ENCODE measurements around the gene SLC35A4. TPM values are rescaled to one million over a fixed set of nuclear protein-coding genes. Genes with fewer than 3 reads are reported as not detected.

SLC35A4 gene, protein sequence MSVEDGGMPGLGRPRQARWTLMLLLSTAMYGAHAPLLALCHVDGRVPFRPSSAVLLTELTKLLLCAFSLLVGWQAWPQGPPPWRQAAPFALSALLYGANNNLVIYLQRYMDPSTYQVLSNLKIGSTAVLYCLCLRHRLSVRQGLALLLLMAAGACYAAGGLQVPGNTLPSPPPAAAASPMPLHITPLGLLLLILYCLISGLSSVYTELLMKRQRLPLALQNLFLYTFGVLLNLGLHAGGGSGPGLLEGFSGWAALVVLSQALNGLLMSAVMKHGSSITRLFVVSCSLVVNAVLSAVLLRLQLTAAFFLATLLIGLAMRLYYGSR
- 27.2 and 36.3 TPM in 2 replicates for total RNA-seq

DNA sequence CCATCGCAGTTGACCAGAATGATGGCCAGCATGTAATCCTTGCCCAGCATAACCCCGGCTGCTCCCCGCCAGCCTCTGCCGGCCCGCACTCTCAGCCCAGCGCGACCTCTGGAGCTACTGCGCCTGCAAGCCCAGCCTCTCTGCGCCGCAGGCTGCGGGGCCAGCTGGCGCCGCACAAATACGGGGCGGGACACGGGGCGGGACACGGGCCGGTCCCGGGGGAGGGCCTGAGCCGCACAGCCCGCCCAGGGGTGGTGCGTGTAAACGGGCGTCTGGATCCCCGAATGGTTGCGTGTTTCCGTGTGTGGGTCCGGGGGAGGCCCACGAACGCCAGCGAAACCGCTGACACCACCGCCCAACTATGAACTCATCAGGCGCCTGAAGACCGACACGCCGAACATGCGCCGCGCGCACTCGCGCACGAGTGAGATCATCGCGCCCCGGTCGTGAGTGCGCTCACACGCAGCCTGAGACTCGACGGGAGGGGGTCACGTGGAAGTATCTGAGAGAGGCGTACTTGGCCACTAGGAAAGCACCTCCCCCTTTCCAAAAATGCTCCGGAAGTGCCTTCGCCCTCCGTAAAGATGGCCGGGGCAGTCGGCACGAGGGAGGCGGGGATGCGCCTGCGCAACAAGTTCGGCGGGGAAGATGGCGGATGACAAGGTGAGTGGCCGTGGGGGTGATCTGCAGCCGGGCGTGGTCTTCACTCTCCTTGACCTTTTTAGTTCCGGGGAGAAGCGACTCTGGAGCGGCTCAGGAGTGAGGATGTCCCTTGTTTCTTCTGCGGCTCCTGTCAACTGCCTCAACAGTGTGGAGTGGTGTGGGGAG is at the start of gene SLC35A4, which contains the start of gene APBB3:
SLC35A4 (plus strand) TSS at position 633 of the 828 bp plus-strand sequence. CDS start 2,342 bp downstream, outside the sequence.
APBB3 (minus strand) TSS at position 403 of the 828 bp plus-strand sequence; CDS start at position 50, 353 bp downstream.

DNA sequence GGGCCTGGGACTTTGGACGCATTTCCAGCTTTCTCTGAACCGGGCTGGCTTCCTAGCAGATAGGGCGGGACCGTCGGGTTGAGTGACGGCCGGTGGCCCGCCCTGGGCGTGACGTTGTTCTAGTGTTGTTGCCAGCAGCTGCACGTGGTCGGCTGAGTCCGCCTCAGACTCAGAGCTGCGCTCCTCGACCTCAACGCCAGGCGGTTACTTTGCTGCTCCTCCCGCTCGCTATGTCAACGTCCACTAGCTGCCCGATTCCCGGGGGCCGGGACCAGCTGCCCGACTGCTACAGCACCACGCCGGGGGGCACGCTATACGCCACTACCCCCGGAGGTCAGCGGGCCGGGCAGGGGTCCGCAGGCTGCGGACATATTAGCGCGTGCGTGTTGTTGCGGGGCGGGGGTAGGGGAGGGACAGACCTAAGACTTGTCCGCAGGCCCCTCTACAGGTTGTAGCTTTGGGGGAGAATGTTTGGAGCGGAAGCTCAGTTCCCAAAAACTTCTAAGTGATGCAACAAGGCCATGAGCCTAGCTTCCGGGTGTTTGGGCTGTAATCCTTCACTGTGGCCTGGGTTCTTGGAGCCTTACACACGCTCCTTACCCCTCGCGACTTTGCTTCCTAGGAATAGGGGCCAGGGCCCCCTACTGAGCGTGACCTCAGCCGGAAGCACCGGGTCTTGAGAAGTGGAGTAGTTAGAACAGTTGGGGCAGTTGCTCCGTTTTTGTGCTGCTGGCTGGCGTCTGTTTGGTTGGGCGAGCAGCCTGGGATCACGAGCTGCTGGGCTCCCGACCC is 16.9 kb upstream of the SLC35A4 start, which contains the start of gene EIF4EBP3:
EIF4EBP3 (plus strand) TSS at position 155 of the 792 bp plus-strand sequence; CDS start at position 231, 76 bp downstream.

DNA sequence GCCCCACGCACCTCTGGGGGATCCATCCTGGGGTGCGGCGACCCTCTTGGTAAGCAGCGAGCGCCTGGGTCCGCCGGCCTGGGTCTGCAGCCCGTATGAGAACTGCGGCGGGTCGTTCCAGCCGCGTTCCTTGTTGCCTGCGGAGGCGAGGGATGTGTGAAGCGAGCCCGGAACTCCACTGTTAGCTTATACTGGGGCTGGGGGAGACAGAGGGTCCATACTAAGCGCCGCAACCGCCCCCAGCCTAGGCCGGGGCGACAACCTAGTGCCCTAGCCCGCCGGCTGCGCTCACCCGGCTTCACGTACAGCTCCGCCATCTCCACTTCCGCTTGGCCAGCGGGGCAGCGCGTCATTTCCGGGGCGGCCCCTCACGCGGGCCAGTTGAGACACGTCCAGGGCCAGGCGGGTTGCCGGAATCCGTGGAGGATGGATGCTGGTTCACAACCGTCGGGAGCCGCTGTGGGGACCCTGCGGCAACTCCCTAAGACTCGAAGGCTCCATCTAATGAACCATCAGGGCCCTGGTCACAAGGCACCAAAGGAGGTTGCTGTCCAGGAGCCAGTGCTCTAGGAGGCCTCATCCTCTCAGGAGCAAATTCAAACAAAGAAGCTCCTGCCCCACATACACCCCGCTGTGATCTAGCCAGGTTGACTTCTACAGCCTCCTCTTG is 7.4 kb upstream of the SLC35A4 start, which contains the start of gene SRA1:
SRA1 (minus strand) TSS at position 338 of the 670 bp plus-strand sequence; CDS start at position 317, 21 bp downstream.

Other genes with a start within 250 kb of the SLC35A4 start
- gene HBEGF, start 218.2 kb upstream of the SLC35A4 start, total RNA-seq, result 4.4 and 5.2 TPM in 2 replicates
- gene SLC4A9, start 204.6 kb upstream of the SLC35A4 start, total RNA-seq, result not detected in 2 replicates
- gene ANKHD1, start 163.0 kb upstream of the SLC35A4 start, total RNA-seq, result 32.7 and 34.0 TPM in 2 replicates
- gene EIF4EBP3, start 17.2 kb upstream of the SLC35A4 start, total RNA-seq, result 2.1 and 5.2 TPM in 2 replicates
- 40.5 and 51.4 TPM in 2 replicates for gene SRA1, start 7.4 kb upstream of the SLC35A4 start, total RNA-seq
- 7.3 and 9.6 TPM in 2 replicates for gene APBB3, start 230 bp upstream of the SLC35A4 start, total RNA-seq
- 1.1 and 14.7 TPM in 2 replicates for gene CD14, start 68.3 kb downstream of the SLC35A4 start, total RNA-seq
- 5.6 and 15.7 TPM in 2 replicates for gene TMCO6, start 74.6 kb downstream of the SLC35A4 start, total RNA-seq
- 60.4 and 70.4 TPM in 2 replicates for gene NDUFA2, start 82.8 kb downstream of the SLC35A4 start, total RNA-seq
- 60.8 and 62.6 TPM in 2 replicates for gene IK, start 83.0 kb downstream of the SLC35A4 start, total RNA-seq
- 14.6 and 21.1 TPM in 2 replicates for gene WDR55, start 100.1 kb downstream of the SLC35A4 start, total RNA-seq
- gene DND1, start 108.7 kb downstream of the SLC35A4 start, total RNA-seq, result not detected in 2 replicates
- 57.8 and 66.9 TPM in 2 replicates for gene HARS1, start 126.5 kb downstream of the SLC35A4 start, total RNA-seq
- 17.3 and 25.1 TPM in 2 replicates for gene HARS2, start 126.6 kb downstream of the SLC35A4 start, total RNA-seq
- 21.2 and 23.8 TPM in 2 replicates for gene ZMAT2, start 135.6 kb downstream of the SLC35A4 start, total RNA-seq
- not detected in 2 replicates for gene PCDHA1, start 221.3 kb downstream of the SLC35A4 start, total RNA-seq
- not detected in 2 replicates for gene PCDHA2, start 230.0 kb downstream of the SLC35A4 start, total RNA-seq
- gene PCDHA3, start 236.2 kb downstream of the SLC35A4 start, total RNA-seq, result not detected in 2 replicates
- gene PCDHA4, start 242.2 kb downstream of the SLC35A4 start, total RNA-seq, result 0.16 TPM in 1 of 2 replicates, not detected in the other